Measurements from ENCODE around the gene TGM1.
"Not testable (repeated sequence)": the region's sequence is repeated elsewhere in the genome, so short reads cannot be mapped to it uniquely, and the experiment has no call there.

TGM1 gene

DNA sequence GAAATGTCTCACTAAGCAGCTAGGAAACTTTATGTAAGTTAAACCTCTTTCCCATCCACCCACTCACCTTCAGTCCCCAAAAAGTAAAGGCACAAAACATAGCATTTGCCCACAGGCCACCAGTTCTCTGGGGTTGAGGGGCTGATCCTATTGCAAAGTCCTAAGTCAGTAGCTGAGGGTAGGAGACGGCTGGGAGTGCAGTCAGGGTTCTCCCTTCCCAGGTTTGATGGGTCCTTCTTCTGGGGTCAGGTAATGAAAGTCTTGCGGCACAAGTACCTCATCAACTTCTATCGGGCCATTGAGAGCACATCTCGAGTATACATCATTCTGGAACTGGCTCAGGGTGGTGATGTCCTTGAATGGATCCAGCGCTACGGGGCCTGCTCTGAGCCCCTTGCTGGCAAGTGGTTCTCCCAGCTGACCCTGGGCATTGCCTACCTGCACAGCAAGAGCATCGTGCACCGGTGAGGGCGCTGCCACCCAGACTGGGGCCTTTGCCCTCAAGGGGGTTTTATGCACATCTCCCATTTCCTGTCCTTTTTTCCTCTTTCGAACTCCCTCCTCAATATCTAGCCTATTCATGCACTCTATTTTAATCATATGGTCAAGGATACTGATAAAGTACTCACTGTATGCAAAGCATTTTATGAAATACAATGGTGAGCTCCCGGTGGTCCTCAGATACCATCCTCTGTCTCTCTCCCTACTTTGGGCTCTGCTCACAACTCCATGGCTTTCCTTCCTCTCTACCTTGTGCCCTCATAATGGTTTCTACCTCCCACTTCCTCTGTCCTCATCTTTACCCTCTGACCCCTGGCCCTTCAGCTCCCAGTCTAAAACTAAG, 56.5 kb downstream of the TGM1 start:
- no peak for DNase-seq (ENCODE audit: low spot score)

DNA sequence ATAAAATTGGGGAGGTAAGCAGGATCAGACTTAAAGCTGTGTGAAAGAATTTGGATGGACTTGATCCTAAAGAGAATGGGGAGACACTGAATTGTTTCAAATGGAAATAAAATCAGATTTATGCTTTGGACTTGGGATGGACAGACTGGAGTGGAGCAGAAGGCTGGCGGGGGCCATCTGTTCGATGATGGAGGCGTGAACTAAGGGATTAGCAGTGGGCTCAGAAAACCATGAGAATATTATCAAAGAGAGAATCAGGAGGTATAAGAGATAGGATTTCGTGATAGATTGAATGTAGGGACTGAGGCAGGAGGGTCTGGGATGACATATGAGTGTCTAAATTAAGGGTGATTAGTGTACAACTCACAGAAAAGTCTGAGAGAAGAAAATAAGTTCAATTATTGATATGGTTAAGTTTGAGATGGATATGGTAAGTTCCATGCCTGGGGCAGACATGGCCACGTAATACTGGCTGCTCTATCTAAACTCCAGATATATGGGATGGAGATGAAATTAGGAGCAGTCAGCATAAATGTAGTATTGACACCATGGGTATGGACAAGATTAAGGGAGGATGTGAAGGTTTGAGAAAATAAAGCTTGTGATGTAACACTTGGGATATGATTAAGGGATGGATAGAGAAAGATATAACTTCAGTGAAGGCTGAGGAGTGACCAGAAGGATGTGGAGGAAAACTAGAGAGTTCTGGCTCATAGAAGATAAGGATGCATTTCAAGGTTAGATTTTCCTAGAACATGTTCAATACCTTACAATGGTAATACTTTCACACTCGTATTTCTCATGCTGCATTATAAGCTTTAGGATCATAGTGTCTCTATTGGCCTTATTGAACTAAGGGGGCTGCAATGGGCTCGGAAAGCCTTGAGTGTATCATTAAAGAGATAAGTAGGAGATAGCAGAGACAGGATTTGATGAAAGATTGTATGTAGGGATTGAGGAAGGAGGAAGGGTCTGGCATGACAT, 58.5 kb downstream of the TGM1 start:
- DNase-seq (ENCODE audit: low spot score) = no peak

GRCh38 chr14:24203249-24203886, 59.6 kb downstream of the TGM1 start:
- DNase-seq (ENCODE audit: low spot score) = not testable (repeated sequence)

DNA sequence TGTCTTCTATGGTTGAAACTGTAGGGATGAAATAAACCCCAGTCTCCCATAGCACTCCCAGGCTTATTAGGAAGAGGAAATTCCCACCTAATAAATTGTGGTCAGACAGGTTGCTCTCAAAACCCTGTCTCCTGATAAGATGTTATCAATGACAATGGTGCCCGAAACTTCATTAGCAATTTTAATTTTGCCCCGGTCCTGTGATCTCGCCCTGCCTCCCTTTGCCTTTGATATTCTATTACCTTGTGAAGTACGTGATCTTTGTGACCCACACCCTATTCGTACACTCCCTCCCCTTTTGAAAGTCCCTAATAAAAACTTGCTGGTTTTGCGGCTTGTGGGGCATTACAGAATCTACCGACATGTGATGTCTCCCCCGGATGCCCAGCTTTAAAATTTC, 60.4 kb downstream of the TGM1 start:
- not testable (repeated sequence) for DNase-seq (ENCODE audit: low spot score)

All from SW480 (cell line).